ENCODE results near the gene ERFL. TPM values are rescaled to one million over a fixed set of nuclear protein-coding genes. Genes with fewer than 3 reads are reported as not detected.

Gene ERFL
- total RNA-seq = 0.84 and 1.2 TPM in 2 replicates
- long read RNA-seq = 0 reads

- TF ChIP-seq CTCF (IDR thresholded peaks at IDR 0.05; ENCODE audit: unreplicated experiment) = no peak
- Mint-ChIP-seq H3K27ac (peak within 1 kb of the TSS; percentile 9), H3K27me3 (peaks cover 44% of the 10 kb centered on the region), H3K4me3 (ENCODE audit: low read depth) (peak within 1 kb of the TSS; percentile 63), H3K36me3 (ENCODE audit: insufficient read depth) (no peaks in the 10 kb centered on the region), H3K9me3 (ENCODE audit: low read depth) (no peaks in the 10 kb centered on the region), H3K4me1 (ENCODE audit: low read depth) (peaks cover 18% of the 10 kb centered on the region)
- DNase-seq (ENCODE audit: low spot score, unreplicated experiment) = no peak
Observed at GRCh38 chr19:41928221-41928683, at the start of gene ERFL. Gene ERFL (minus strand): TSS chr19:41928449. CDS start chr19:41912919, 15,530 bp downstream.

GRCh38 chr19:41977916-41978315 is 49.7 kb upstream of the ERFL start:
- DNase-seq (ENCODE audit: low spot score, unreplicated experiment) = no peak
- Mint-ChIP-seq H3K4me3 (ENCODE audit: low read depth) (no peak overlapping the region), H3K4me1 (ENCODE audit: low read depth) (no peaks in the 10 kb centered on the region), H3K9me3 (ENCODE audit: low read depth) (no peaks in the 10 kb centered on the region), H3K27ac (no peak overlapping the region), H3K27me3 (peaks cover 6% of the 10 kb centered on the region), H3K36me3 (ENCODE audit: insufficient read depth) (no peaks in the 10 kb centered on the region)
- TF ChIP-seq CTCF (IDR thresholded peaks at IDR 0.05; ENCODE audit: unreplicated experiment) = no peak

- no peak overlapping the region for H3K27ac Mint-ChIP-seq
- H3K27me3 Mint-ChIP-seq = peaks cover 4% of the 10 kb centered on the region
- H3K9me3 Mint-ChIP-seq (ENCODE audit: low read depth) = no peaks in the 10 kb centered on the region
- no peak for DNase-seq (ENCODE audit: low spot score, unreplicated experiment)
- H3K4me1 Mint-ChIP-seq (ENCODE audit: low read depth) = no peaks in the 10 kb centered on the region
- TF ChIP-seq CTCF (IDR thresholded peaks at IDR 0.05; ENCODE audit: unreplicated experiment) = no peak
- H3K4me3 Mint-ChIP-seq (ENCODE audit: low read depth) = no peak overlapping the region
- no peaks in the 10 kb centered on the region for H3K36me3 Mint-ChIP-seq (ENCODE audit: insufficient read depth)
Observed at GRCh38 chr19:41974652-41975051, 46.4 kb upstream of the ERFL start.

GRCh38 chr19:41971363-41971762 is 43.1 kb upstream of the ERFL start:
- Mint-ChIP-seq H3K4me3 (ENCODE audit: low read depth) (no peak overlapping the region), H3K9me3 (ENCODE audit: low read depth) (no peaks in the 10 kb centered on the region), H3K4me1 (ENCODE audit: low read depth) (no peaks in the 10 kb centered on the region), H3K27ac (no peak overlapping the region), H3K27me3 (peaks cover 21% of the 10 kb centered on the region), H3K36me3 (ENCODE audit: insufficient read depth) (no peaks in the 10 kb centered on the region)
- no peak for DNase-seq (ENCODE audit: low spot score, unreplicated experiment)
- TF ChIP-seq CTCF (IDR thresholded peaks at IDR 0.05; ENCODE audit: unreplicated experiment) = no peak

GRCh38 chr19:41969772-41970458 is 41.7 kb upstream of the ERFL start:
- no peaks in the 10 kb centered on the region for H3K9me3 Mint-ChIP-seq (ENCODE audit: low read depth)
- H3K27ac Mint-ChIP-seq = no peak overlapping the region

More at GRCh38 chr19:41969772-41970458, 41.7 kb upstream of the ERFL start:
- Mint-ChIP-seq H3K4me1 (ENCODE audit: low read depth) (no peaks in the 10 kb centered on the region), H3K27me3 (peaks cover 24% of the 10 kb centered on the region), H3K36me3 (ENCODE audit: insufficient read depth) (no peaks in the 10 kb centered on the region), H3K4me3 (ENCODE audit: low read depth) (no peak overlapping the region)
- TF ChIP-seq CTCF (IDR thresholded peaks at IDR 0.05; ENCODE audit: unreplicated experiment) = no peak
- DNase-seq (ENCODE audit: low spot score, unreplicated experiment) = no peak
